SK-N-MC (cell line): Measurements from ENCODE around the gene MXD1.

ENCODE experiments used
- EZH2 ChIP-seq: fragments of 200-600 bp; sonication (generic); IDR thresholded peaks from one replicate; pipeline ENCODE4 v1.6.1; 2017; ENCODE audit warnings: antibody characterized with exemption
- FOXP2 ChIP-seq: optimal IDR thresholded peaks from 2 replicates; pipeline ENCODE3; 2011; ENCODE audit warnings: mild to moderate bottlenecking, moderate library complexity; ENCODE audit not compliant: insufficient read depth; ENCODE audit errors: extremely low read length, control extremely low read depth
- POLR2AphosphoS5 ChIP-seq: IDR thresholded peaks from 2 replicates; pipeline ENCODE4 v1.6.1; 2012; ENCODE audit warnings: mild to moderate bottlenecking, low read depth, low read length, borderline replicate concordance

DNA sequence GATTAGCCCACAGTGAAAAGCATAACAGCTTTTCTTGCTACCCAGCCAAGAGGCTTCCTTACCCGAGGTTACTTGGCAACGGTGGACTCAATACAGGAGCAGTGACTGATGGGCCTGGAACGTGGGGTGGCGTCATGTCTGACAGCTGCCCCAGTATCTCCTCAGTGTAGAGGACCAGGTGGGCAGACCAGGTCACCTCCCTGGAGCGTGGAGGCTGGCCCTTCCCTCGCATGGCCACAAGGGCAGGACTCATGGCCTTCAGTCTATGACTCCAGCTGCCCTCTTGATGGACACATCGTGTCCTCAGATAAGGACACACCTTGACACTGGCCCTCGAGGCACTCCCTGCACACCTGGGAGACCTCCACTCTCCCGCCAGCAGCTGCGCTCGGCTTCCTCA is 40.1 kb downstream of the MXD1 start:
- TF ChIP-seq EZH2 (no peak), POLR2AphosphoS5 (no peak), FOXP2 (no peak)
